Endothelial cell of umbilical vein (primary cell): ENCODE data around the gene RMDN2. TPM values are rescaled to one million over a fixed set of nuclear protein-coding genes. Genes with fewer than 3 reads are reported as not detected.

Experiments
- BruUV-seq: library from RNA; stranded (reverse); fragments of 400-500 nt; replicated peaks from 2 replicates; lab custom pipeline; 2021; lab: Mats Ljungman, UMichigan
- CTCF ChIA-PET: fragments of 300-600, 350-600 bp; sonication (Branson Sonifier 250); formaldehyde crosslinking; loops from one replicate; lab custom pipeline; 2021; ENCODE audit warnings: antibody characterized with exemption, inconsistent platforms; lab: Charles Lee
- POLR2A ChIA-PET: fragments of 300-600, 350-600 bp; sonication (Branson Sonifier 250); formaldehyde crosslinking; loops from one replicate; lab custom pipeline; 2021; ENCODE audit warnings: antibody characterized with exemption, inconsistent platforms; lab: Charles Lee
- DNase-seq: peaks from one replicate; pipeline ENCODE4 v3.0.0-alpha.2; 2011; ENCODE audit warnings: low read depth, low spot score
- FAIRE-seq: peaks from 2 replicates; lab custom pipeline; 2011; peaks lifted over from hg19 to GRCh38; lab: Jason Lieb, UNC
- H2AFZ ChIP-seq: 2 replicates; pipeline ENCODE4 v1.6.0; 2012; ENCODE audit warnings: low read depth, low read length, control low read depth, inconsistent platforms
- H3K27ac ChIP-seq: 2 replicates; pipeline ENCODE4 v1.5.1; 2011; ENCODE audit warnings: low read depth, mild to moderate bottlenecking, control low read depth, low read length, moderate library complexity; ENCODE audit not compliant: insufficient read depth
- H3K27me3 ChIP-seq, 2 experiments: 2 replicates each; pipeline versions ENCODE4 v1.6.0 to v1.6.1; 2011; ENCODE audit warnings: low read length in 2 of 2, mixed read lengths in 1 of 2; ENCODE audit not compliant: control insufficient read depth in 2 of 2, insufficient read depth in 2 of 2
- H3K36me3 ChIP-seq, 2 experiments: 2 replicates in 1 of 2; 3 replicates in 1 of 2; pipeline ENCODE4 v1.5.1; 2011; ENCODE audit warnings: low read length in 2 of 2, mild to moderate bottlenecking in 1 of 2, moderate library complexity in 1 of 2; ENCODE audit not compliant: control insufficient read depth in 2 of 2, insufficient read depth in 2 of 2; ENCODE audit errors: extremely low read depth in 1 of 2
- H3K4me1 ChIP-seq: 3 replicates; pipeline ENCODE4 v1.5.1; 2011; ENCODE audit warnings: mild to moderate bottlenecking, low read length; ENCODE audit not compliant: control insufficient read depth, insufficient read depth; ENCODE audit errors: extremely low read depth
- H3K4me2 ChIP-seq: 2 replicates; pipeline ENCODE4 v1.6.1; 2011; ENCODE audit warnings: low read length, control low read depth, mixed read lengths; ENCODE audit not compliant: insufficient read depth
- H3K4me3 ChIP-seq, 3 experiments: fragments of 200-600 bp in 1 of 3; sonication (generic), shearing (Covaris generic) in 1 of 3; replicated peaks in 1 of 3; 2 replicates each; pipeline ENCODE4 v1.5.1; 2011 to 2016; ENCODE audit warnings: control low read depth in 3 of 3, low read length in 3 of 3, mild to moderate bottlenecking in 2 of 3, inconsistent platforms in 1 of 3, low read depth in 1 of 3, moderate library complexity in 1 of 3; ENCODE audit not compliant: insufficient read depth in 1 of 3
- H3K79me2 ChIP-seq: 2 replicates; pipeline ENCODE4 v1.6.0; 2012; ENCODE audit warnings: low read length, inconsistent platforms; ENCODE audit not compliant: control insufficient read depth, insufficient read depth
- H3K9ac ChIP-seq: replicated peaks from 2 replicates; pipeline ENCODE3; 2011; ENCODE audit warnings: low read length, control low read depth; ENCODE audit not compliant: insufficient read depth; ENCODE audit errors: extremely low read depth
- H3K9me1 ChIP-seq: replicated peaks from 3 replicates; pipeline ENCODE4 v1.6.0; 2011; ENCODE audit warnings: mild to moderate bottlenecking, low read length; ENCODE audit not compliant: control insufficient read depth, insufficient read depth; ENCODE audit errors: extremely low read depth
- H3K9me3 ChIP-seq: replicated peaks from 2 replicates; pipeline ENCODE4 v1.5.1; 2012; ENCODE audit warnings: low read length, inconsistent platforms; ENCODE audit not compliant: control insufficient read depth, insufficient read depth
- H4K20me1 ChIP-seq: replicated peaks from 2 replicates; pipeline ENCODE3; 2011; ENCODE audit warnings: mild to moderate bottlenecking, low read length; ENCODE audit not compliant: control insufficient read depth, insufficient read depth; ENCODE audit errors: extremely low read depth
- CTCF ChIP-seq, 2 donors: IDR thresholded peaks; 1 replicate in 1 of 2; 2 replicates in 1 of 2; pipeline ENCODE4 v1.5.1; 2011; ENCODE audit warnings: low read length in 2 of 2, mild to moderate bottlenecking in 2 of 2, moderate library complexity in 2 of 2, control low read depth in 1 of 2, inconsistent platforms in 1 of 2, low read depth in 1 of 2; ENCODE audit not compliant: insufficient read depth in 1 of 2; ENCODE audit errors: extremely low read depth in 1 of 2
- EZH2 ChIP-seq: IDR thresholded peaks from 2 replicates; pipeline ENCODE4 v1.6.1; 2012; ENCODE audit warnings: borderline replicate concordance, low read depth, mild to moderate bottlenecking, moderate library complexity, low read length, inconsistent platforms; ENCODE audit not compliant: severe bottlenecking
- FOS ChIP-seq: IDR thresholded peaks from 2 replicates; pipeline ENCODE4 v1.6.1; 2011; ENCODE audit warnings: mild to moderate bottlenecking, low read length, moderate library complexity, borderline replicate concordance; ENCODE audit not compliant: insufficient read depth
- GATA2 ChIP-seq: IDR thresholded peaks from 2 replicates; pipeline ENCODE4 v1.7.0; 2011; ENCODE audit warnings: low read depth, mild to moderate bottlenecking, moderate library complexity, mixed read lengths, low read length; ENCODE audit not compliant: insufficient read length, insufficient read depth
- JUN ChIP-seq: IDR thresholded peaks from 2 replicates; pipeline ENCODE4 v1.6.1; 2011; ENCODE audit warnings: borderline replicate concordance, low read depth; ENCODE audit not compliant: insufficient read length, insufficient read depth
- MAX ChIP-seq: IDR thresholded peaks from 2 replicates; pipeline ENCODE4 v1.6.1; 2011; ENCODE audit not compliant: insufficient read depth, insufficient read length
- MYC ChIP-seq: IDR thresholded peaks from one replicate; pipeline ENCODE4 v1.6.1; 2011; ENCODE audit warnings: mild to moderate bottlenecking, low read depth, low read length
- POLR2A ChIP-seq: IDR thresholded peaks from 2 replicates; pipeline ENCODE4 v1.6.1; 2012; ENCODE audit warnings: low read depth, mild to moderate bottlenecking, control low read depth, low read length
- POLR2AphosphoS5 ChIP-seq: IDR thresholded peaks from 2 replicates; pipeline ENCODE4 v1.6.1; 2012; ENCODE audit warnings: low read depth, mild to moderate bottlenecking, control low read depth, low read length, moderate library complexity; ENCODE audit not compliant: insufficient read depth
- dilution Hi-C: fragments of 300-500 bp; cut with MboI; formaldehyde crosslinking; loops from one replicate; pipeline ENCODE4 v1.15.0; 2019; ENCODE audit warnings: low sequenced_read_pairs; ENCODE audit not compliant: extremely low pct_ligation_motif_present
- intact Hi-C: fragments of 100-400 bp; cut with micrococcal nuclease; formaldehyde crosslinking; loops from one replicate; pipeline ENCODE4 v1.10.0; 2022
- polyA plus RNA-seq, 4 experiments: library from polyadenylated mRNA; depleted of rRNA in 3 of 4; stranded (reverse) in 3 of 4; unstranded in 1 of 4; fragments of >200 nt; gene quantifications; 2 replicates each; pipeline versions ENCODE4 v1.2.1 to v1.2.3, GENCODE V29; 2011 to 2012; ENCODE audit warnings: missing spikeins in 1 of 4
- total RNA-seq: library from RNA; stranded (reverse); gene quantifications from 2 replicates; pipeline ENCODE4 v1.2.3, GENCODE V29; 2021

The RMDN2 gene
- total and polyA plus RNA-seq, 2 donors (not counting 3 experiments of a cell fraction or from before 2014, with no cell fraction given), result 0.97 to 2.8 TPM

- Histone ChIP-seq H3K9me3 (no peaks in the 10 kb centered on the region), H3K79me2 (no peaks in the 10 kb centered on the region), H3K36me3 (no peaks in the 10 kb centered on the region), H3K4me3 (no peak overlapping the region), H3K9me1 (no peaks in the 10 kb centered on the region), H2AFZ (no peak overlapping the region), H4K20me1 (no peaks in the 10 kb centered on the region), H3K27ac (no peak overlapping the region), H3K27me3 (no peaks in the 10 kb centered on the region), H3K4me2 (no peak overlapping the region), H3K4me1 (no peaks in the 10 kb centered on the region), H3K9ac (no peak overlapping the region)
- DNase-seq (no peak), FAIRE-seq (no peak)
- dilution Hi-C loops (no loop called here), intact Hi-C loops (no loop called here)
- ChIA-PET POLR2A (no interaction called here), CTCF (no interaction called here)
- TF ChIP-seq GATA2 (no peak), FOS (no peak), CTCF (IDR thresholded peaks at IDR 0.05; ENCODE audit: extremely low read depth in 1 of 2, insufficient read depth in 1 of 2, low read depth in 1 of 2, low read length in 2 of 2) (no peak), MAX (no peak), MYC (no peak), POLR2A (no peak), JUN (no peak), POLR2AphosphoS5 (no peak), EZH2 (no peak)
- BruUV-seq, result no TSS peak
Observed at GRCh38 chr2:38021589-38021988, 96.5 kb downstream of the RMDN2 start.
